Erythroblast (primary cell): Measurements from ENCODE around the gene MACROD2.

ENCODE experiments used
- GATA1 ChIP-seq: IDR thresholded peaks from 2 replicates; pipeline ENCODE4 v1.6.1; 2011; ENCODE audit warnings: low read depth, mild to moderate bottlenecking, control low read depth, low read length, moderate library complexity
- POLR2A ChIP-seq: IDR thresholded peaks from 2 replicates; pipeline ENCODE4 v1.6.1; 2011; ENCODE audit warnings: mild to moderate bottlenecking, low read length

DNA sequence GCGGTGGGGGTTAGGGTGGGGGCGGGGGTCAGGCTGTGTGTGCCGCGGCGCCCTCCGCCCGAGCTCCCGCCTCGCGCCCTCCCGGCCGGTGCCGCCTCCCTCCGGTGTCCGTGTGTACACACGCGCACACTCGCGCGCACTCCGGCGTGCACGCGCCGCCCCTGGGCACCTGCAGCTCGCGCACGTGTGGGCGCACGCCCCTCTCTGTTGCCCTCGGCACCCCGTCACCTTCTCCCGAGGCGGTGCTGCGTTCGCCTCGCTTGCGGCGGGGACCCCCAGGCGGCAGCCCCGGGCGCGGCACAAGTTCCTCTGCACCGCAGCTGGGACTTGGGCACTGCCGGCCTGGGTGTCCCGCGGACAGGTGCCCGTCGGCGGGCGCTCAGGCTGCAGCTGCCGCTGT, 525 bp downstream of the MACROD2 start:
- no peak for TF ChIP-seq POLR2A
- no peak for TF ChIP-seq GATA1
